Stimulated activated CD8-positive, alpha-beta memory T cell treated with anti-CD3 and anti-CD28 coated beads, Interleukin-12 subunit alpha, Interleukin-12 subunit beta, amount 100 ng/mL, for 24 hours (primary cell): ENCODE measurements around the gene FBXO21.
"Not testable (repeated sequence)": the region's sequence is repeated elsewhere in the genome, so short reads cannot be mapped to it uniquely, and the experiment has no call there.

Experiments used
- DNase-seq: peaks from one replicate; pipeline ENCODE4 v3.0.0-alpha.2; 2020; ENCODE audit errors: extremely low read depth

Gene FBXO21

DNA sequence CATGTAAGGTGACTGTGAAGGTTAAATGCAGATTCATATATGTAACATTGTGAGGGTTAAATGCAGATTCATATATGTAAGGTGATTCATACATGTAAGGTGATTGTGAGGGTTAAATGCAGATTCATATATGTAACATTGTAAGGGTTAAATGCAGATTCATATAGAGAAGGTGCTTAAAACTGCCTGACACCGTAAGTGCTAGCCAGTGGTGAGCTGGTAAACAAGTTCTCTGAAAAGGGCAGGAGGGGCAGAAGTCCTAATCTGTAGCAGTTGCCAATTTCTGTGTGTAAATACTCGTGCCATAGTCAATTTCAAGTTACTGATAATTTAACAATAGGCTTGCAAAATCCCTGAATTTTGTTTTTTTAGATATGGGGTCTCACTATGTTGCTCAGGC lies 86.3 kb downstream of the FBXO21 start:
- DNase-seq: not testable (repeated sequence)

- DNase-seq: no peak
Observed at GRCh38 chr12:117102800-117103181, 87.5 kb downstream of the FBXO21 start.

DNA sequence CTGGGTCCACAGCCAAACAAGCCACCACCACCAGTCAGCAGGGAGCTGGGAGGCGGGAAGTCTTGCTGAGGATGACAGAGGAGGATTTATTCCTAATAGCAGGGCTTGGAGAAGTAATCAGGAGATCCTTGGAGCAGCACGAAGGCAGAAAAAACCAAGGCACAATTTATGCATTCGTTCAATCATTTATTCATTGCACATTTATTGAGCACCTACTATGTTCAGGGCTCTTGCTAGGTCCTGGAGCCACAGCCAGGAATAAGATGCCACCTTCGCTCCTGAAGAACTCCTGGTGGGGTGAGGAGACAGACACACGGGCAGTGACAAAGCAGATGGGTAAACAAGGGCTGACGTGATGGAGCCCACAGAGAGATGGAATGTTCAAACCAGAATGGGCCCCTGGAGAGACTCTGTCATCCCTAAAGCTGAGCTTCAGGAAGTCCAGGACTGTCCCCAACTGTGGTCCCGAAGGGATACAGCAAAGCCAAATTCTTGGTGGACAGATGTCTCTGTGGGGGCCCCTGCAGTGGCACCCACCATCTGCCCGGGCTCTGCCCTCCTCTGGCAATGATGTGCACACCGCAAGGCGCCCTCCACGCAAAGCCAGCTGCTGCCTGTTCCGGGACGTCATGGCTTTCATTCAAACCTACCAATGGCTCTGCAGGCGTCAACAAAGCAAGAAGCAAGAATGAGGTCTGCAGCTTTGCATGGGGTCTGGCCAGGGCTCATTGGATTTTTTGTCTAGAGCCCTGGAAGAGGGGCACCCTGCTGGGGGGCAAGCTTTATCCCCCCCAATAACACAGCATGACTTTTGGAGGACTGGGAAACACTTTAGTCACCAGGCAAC lies 88.1 kb downstream of the FBXO21 start:
- DNase-seq: no peak

GRCh38 chr12:117100851-117101673 lies 89.2 kb downstream of the FBXO21 start:
- no peak for DNase-seq

GRCh38 chr12:117100251-117100650 lies 90.0 kb downstream of the FBXO21 start:
- DNase-seq: no peak

GRCh38 chr12:117098361-117099217 lies 91.7 kb downstream of the FBXO21 start:
- no peak for DNase-seq

GRCh38 chr12:117098024-117098360 lies 92.3 kb downstream of the FBXO21 start:
- no peak for DNase-seq

DNA sequence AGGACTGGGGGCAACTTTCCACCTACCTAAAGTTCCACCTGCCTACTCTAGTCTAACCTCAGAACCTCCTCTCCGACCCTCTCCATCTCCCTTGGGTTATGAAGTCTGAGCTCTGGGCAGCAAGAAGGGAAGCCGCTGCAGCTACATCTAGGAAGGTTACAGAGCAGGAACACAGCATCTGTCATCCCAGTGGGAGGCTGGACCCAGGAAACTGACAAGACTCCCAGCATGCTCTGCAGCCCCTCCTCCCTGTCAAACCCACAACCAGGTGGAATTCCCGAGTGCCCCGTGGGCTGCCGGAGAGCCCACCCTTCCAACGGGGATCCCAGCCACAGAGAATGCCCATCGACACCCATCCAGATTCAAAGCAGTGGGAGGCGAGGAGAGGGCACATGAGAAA lies 93.1 kb downstream of the FBXO21 start:
- DNase-seq: no peak

DNA sequence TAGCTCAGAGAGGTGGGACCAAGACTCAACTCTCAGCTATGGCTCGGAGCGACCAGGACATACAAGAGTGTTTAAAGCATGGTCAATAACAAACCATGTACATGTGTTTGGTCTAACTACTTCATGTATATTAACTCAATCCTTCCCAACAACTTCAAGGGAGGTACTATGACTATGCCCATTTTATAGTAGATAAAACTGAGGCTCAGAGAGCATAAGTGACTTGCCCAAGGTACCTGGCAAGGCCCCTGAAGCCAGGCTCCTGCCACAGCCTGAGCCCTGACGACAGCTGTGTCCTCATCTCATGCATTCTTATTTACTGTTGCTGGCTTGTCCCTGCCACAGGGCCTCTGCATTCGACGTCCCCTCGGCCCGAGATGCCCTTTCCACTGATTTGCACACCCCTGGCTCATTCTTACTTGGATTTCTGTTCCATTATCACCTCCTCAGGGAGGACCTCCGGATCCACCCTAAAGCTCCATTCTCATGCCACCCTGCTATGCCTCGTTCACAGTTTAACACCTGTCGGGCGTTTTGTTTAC lies 93.7 kb downstream of the FBXO21 start:
- DNase-seq: no peak

DNA sequence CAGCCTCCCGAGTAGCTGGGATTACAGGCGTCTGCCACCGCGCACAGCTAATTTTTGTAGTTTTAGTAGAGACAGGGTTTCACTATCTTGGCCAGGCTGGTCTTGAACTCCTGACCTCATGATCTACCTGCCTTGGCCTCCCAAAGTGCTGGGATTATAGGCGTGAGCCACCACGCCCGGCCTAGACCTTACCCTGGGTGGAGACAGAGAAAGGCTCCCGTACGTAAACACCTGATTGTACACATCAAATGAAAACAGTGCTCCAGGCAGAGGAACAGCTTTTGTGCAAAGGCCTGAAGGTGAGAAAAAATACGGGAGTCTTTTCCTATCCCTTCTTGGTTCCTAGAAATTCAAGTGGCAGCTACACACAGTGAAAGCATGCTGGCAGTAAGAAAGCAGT lies 95.1 kb downstream of the FBXO21 start:
- not testable (repeated sequence) for DNase-seq

- no peak for DNase-seq
Observed at GRCh38 chr12:117093918-117094630, 96.2 kb downstream of the FBXO21 start.

- no peak for DNase-seq
Observed at GRCh38 chr12:117093431-117093830, 96.8 kb downstream of the FBXO21 start.

DNA sequence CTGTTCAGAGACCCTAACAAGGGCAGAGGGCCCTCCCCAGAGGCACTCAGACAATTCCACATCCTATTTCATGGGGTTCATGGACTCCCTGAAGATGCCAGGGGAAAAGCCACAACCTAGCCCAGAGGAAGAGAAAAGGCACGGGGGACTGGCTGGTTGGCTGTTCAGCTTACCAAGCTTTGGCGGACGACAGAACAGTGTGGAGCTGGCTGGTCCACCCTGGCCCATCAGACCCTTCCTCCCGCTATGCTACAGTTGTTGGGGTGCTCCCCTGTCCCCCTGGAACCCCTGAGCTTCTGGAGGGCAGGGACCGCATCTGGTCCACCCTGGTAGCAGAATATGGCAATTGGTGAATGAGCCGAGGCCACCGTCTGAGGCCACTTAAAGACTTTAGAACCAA lies 97.4 kb downstream of the FBXO21 start:
- DNase-seq: no peak

DNA sequence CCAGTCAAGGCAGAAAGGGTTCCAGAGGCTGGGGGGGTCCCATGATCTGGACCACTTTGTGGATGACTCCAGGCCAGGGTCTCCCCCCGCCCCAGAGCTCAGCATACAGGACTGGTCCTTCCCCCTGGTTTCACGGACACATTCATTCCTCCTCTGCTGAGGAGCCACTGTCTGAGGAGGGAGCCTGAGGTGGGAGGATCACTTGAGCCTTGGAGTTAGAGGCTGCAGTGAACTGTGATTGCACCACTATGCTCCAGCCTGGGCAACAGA lies 97.8 kb downstream of the FBXO21 start:
- no peak for DNase-seq
